ENCODE measurements around the gene CLIP1.
A peak's percentile ranks its signal among the peaks of the same experiment; 100 is the strongest.

The CLIP1 gene

DNA sequence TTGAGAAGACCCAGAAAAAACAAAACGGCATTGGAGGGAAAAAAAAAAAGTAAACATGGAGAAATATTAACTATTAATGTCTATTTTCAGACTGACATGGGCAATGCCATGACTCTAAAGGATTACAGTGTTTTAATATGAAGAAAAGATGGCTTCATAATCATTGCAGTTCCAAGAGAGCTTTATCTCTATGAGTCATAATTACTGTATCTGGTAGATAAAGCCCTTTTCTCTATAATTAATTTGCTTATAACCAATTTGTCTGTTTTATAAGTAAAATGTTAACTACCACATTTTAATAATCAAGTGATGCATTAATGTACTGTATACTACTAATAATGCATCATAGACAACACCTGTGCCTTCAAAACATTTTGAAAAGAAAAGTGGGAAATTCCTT is 59.7 kb downstream of the CLIP1 start:
- TF ChIP-seq, protein P1, sequence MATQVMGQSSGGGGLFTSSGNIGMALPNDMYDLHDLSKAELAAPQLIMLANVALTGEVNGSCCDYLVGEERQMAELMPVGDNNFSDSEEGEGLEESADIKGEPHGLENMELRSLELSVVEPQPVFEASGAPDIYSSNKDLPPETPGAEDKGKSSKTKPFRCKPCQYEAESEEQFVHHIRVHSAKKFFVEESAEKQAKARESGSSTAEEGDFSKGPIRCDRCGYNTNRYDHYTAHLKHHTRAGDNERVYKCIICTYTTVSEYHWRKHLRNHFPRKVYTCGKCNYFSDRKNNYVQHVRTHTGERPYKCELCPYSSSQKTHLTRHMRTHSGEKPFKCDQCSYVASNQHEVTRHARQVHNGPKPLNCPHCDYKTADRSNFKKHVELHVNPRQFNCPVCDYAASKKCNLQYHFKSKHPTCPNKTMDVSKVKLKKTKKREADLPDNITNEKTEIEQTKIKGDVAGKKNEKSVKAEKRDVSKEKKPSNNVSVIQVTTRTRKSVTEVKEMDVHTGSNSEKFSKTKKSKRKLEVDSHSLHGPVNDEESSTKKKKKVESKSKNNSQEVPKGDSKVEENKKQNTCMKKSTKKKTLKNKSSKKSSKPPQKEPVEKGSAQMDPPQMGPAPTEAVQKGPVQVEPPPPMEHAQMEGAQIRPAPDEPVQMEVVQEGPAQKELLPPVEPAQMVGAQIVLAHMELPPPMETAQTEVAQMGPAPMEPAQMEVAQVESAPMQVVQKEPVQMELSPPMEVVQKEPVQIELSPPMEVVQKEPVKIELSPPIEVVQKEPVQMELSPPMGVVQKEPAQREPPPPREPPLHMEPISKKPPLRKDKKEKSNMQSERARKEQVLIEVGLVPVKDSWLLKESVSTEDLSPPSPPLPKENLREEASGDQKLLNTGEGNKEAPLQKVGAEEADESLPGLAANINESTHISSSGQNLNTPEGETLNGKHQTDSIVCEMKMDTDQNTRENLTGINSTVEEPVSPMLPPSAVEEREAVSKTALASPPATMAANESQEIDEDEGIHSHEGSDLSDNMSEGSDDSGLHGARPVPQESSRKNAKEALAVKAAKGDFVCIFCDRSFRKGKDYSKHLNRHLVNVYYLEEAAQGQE (IDR thresholded peaks at IDR 0.05; ENCODE audit: low read depth), result no peak
- TF ChIP-seq TAF1 (IDR thresholded peaks at IDR 0.05; ENCODE audit: low read depth), result no peak
- TF ChIP-seq ZBTB7A (IDR thresholded peaks at IDR 0.05; ENCODE audit: low read depth), result no peak
- no peak for TF ChIP-seq TEAD4 (IDR thresholded peaks at IDR 0.05)
- no peak for TF ChIP-seq EGR1 (IDR thresholded peaks at IDR 0.05)
- no peak for TF ChIP-seq FOXM1 (IDR thresholded peaks at IDR 0.05; ENCODE audit: borderline replicate concordance, low read depth)
- no peak for TF ChIP-seq YY1 (IDR thresholded peaks at IDR 0.05; ENCODE audit: low read depth)
- no peak for TF ChIP-seq RAD21 (IDR thresholded peaks at IDR 0.05; ENCODE audit: low read depth)
- TF ChIP-seq, protein P2, sequence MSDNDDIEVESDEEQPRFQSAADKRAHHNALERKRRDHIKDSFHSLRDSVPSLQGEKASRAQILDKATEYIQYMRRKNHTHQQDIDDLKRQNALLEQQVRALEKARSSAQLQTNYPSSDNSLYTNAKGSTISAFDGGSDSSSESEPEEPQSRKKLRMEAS (IDR thresholded peaks at IDR 0.05), result no peak
- no peak for TF ChIP-seq CREB1 (IDR thresholded peaks at IDR 0.05; ENCODE audit: low read depth)
- TF ChIP-seq NFIC (IDR thresholded peaks at IDR 0.05), result no peak
- TF ChIP-seq, protein P3, sequence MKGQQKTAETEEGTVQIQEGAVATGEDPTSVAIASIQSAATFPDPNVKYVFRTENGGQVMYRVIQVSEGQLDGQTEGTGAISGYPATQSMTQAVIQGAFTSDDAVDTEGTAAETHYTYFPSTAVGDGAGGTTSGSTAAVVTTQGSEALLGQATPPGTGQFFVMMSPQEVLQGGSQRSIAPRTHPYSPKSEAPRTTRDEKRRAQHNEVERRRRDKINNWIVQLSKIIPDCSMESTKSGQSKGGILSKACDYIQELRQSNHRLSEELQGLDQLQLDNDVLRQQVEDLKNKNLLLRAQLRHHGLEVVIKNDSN (IDR thresholded peaks at IDR 0.05), result no peak
- no peak for TF ChIP-seq EP300 (IDR thresholded peaks at IDR 0.05; ENCODE audit: borderline replicate concordance)
- TF ChIP-seq CEBPB (IDR thresholded peaks at IDR 0.05), result no peak
- no peak for TF ChIP-seq TCF12 (IDR thresholded peaks at IDR 0.05; ENCODE audit: low read depth)

DNA sequence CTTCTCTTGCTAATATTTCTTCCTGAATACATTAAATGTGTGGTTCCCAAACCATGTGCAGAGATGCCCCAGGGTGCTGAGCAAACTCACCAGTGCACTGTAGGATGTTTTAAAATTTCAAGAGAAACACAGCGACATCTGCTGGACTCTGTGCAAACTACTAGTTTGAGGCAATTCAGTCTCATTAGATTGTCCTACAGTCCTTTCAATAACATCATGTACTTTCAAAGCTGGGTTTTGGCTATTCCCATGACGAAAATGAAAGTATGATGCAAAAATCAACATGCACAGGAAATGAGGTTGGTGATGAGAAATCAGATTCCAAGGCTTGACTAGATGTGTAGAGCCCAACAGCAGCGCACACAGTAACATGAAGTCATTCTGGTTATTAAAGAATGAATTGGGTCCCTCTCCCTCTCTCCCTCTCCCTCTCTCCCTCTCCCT is 66.3 kb downstream of the CLIP1 start:
- TF ChIP-seq RAD21 (IDR thresholded peaks at IDR 0.05; ENCODE audit: low read depth) (peak; percentile 43; the same call in 1 of the 2 replicates), TAF1 (IDR thresholded peaks at IDR 0.05; ENCODE audit: low read depth) (no peak)

DNA sequence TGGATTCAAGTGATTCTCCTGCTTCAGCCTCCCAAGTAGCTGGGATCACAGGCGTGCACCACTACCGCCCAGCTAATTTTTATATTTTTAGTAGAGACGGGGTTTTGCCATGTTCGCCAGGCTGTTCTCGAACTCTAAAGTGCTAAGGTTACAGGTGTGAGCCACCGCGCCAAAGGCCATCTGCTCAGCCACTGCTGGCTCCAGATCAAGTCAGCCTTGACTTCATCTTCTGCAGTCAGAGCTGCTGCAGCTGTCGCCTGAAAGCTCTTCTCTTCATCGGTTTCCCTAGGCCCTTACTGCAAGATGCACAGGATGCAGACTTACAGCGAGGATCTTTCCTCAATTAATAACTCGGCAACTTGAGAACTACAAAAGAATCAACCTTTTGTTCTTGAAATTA is 66.8 kb downstream of the CLIP1 start:
- TF ChIP-seq, protein P3 (IDR thresholded peaks at IDR 0.05), result no peak
- TF ChIP-seq TEAD4 (IDR thresholded peaks at IDR 0.05), result no peak
- TF ChIP-seq, protein P2 (IDR thresholded peaks at IDR 0.05), result no peak
- TF ChIP-seq YY1 (IDR thresholded peaks at IDR 0.05; ENCODE audit: low read depth), result no peak
- TF ChIP-seq EP300 (IDR thresholded peaks at IDR 0.05; ENCODE audit: borderline replicate concordance), result no peak
- TF ChIP-seq, protein P1 (IDR thresholded peaks at IDR 0.05; ENCODE audit: low read depth), result no peak
- no peak for TF ChIP-seq FOXM1 (IDR thresholded peaks at IDR 0.05; ENCODE audit: borderline replicate concordance, low read depth)
- no peak for TF ChIP-seq CEBPB (IDR thresholded peaks at IDR 0.05)
- TF ChIP-seq TAF1 (IDR thresholded peaks at IDR 0.05; ENCODE audit: low read depth), result no peak

DNA sequence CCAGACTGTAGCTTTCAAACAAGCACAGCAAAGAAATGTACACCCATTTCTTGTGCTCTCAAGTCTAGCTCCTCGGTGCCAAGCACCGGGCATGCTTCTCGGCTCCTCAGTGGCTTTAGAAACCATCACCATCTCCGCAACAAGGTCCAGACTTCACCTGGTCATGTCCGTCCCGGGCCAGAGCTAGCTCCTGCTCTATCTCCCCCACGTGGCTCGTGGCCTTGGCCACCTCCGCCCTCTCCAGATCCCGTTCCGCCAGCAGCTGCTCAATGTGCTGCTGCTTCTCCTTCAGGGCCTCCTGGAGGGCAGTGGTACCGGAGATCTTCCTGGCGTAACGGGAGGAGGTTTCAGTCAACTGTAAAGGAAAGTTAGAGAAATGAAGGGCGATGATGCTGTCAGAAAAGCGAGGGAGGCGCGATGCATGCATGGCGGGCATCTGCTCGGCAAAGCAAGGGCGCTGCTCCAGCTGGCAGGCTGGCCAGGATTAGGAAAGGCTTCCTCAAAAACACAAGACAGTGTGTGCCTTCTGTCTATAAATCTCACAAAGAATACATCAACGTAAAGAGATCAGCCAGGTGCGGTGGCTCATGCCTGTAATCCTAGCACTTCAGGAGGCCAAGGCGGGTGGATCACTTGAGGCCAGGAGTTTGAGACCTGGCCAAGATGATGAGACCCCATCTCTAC is 67.4 kb downstream of the CLIP1 start:
- TF ChIP-seq EGR1 (IDR thresholded peaks at IDR 0.05) (no peak), NFIC (IDR thresholded peaks at IDR 0.05) (no peak), TCF12 (IDR thresholded peaks at IDR 0.05; ENCODE audit: low read depth) (no peak), YY1 (IDR thresholded peaks at IDR 0.05; ENCODE audit: low read depth) (no peak), TAF1 (IDR thresholded peaks at IDR 0.05; ENCODE audit: low read depth) (no peak), CEBPB (IDR thresholded peaks at IDR 0.05) (no peak), FOXM1 (IDR thresholded peaks at IDR 0.05; ENCODE audit: borderline replicate concordance, low read depth) (no peak), EP300 (IDR thresholded peaks at IDR 0.05; ENCODE audit: borderline replicate concordance) (no peak), RAD21 (IDR thresholded peaks at IDR 0.05; ENCODE audit: low read depth) (no peak), CREB1 (IDR thresholded peaks at IDR 0.05; ENCODE audit: low read depth) (no peak), TEAD4 (IDR thresholded peaks at IDR 0.05) (no peak), ZBTB7A (IDR thresholded peaks at IDR 0.05; ENCODE audit: low read depth) (no peak)
- TF ChIP-seq, protein P2 (IDR thresholded peaks at IDR 0.05), result no peak
- TF ChIP-seq, protein P3 (IDR thresholded peaks at IDR 0.05), result no peak
- TF ChIP-seq, protein P1 (IDR thresholded peaks at IDR 0.05; ENCODE audit: low read depth), result no peak
